DOHH2 (cell line): ENCODE measurements around the gene RGS10.
"Not testable (repeated sequence)": the region's sequence is repeated elsewhere in the genome, so short reads cannot be mapped to it uniquely, and the experiment has no call there.

ENCODE experiments used
- H3F3A ChIP-seq: fragments of 200-600 bp; sonication (generic), shearing (Covaris generic); 2 replicates; pipeline ENCODE4 v1.6.0; 2016; ENCODE audit warnings: antibody characterized with exemption, mild to moderate bottlenecking; ENCODE audit not compliant: control insufficient read depth, insufficient read depth
- H3K27ac ChIP-seq: fragments of 200-600 bp; sonication (generic); 2 replicates; pipeline ENCODE4 v1.5.1; 2014; ENCODE audit warnings: low read depth, mild to moderate bottlenecking, low read length, moderate library complexity
- H3K27me3 ChIP-seq: fragments of 200-600 bp; sonication (generic); 2 replicates; pipeline ENCODE4 v1.6.1; 2014; ENCODE audit warnings: mild to moderate bottlenecking, low read length, mixed read lengths; ENCODE audit not compliant: control insufficient read depth
- H3K36me3 ChIP-seq: fragments of 200-600 bp; sonication (generic); 2 replicates; pipeline ENCODE4 v1.6.1; 2014; ENCODE audit warnings: mild to moderate bottlenecking, low read length, moderate library complexity, mixed read lengths; ENCODE audit not compliant: control insufficient read depth
- H3K4me1 ChIP-seq: fragments of 200-600 bp; sonication (generic); 2 replicates; pipeline ENCODE4 v1.6.1; 2014; ENCODE audit warnings: mild to moderate bottlenecking, low read length, mixed read lengths; ENCODE audit not compliant: control insufficient read depth
- H3K4me2 ChIP-seq: fragments of 200-600 bp; sonication (generic); 2 replicates; pipeline ENCODE4 v1.6.0; 2014; ENCODE audit warnings: mild to moderate bottlenecking, low read length, moderate library complexity
- H3K4me3 ChIP-seq: fragments of 200-600 bp; sonication (generic); 2 replicates; pipeline ENCODE4 v1.5.1; 2014; ENCODE audit warnings: mild to moderate bottlenecking, low read length, mixed read lengths
- H3K79me2 ChIP-seq: fragments of 200-600 bp; sonication (generic); 2 replicates; pipeline ENCODE4 v1.6.1; 2014; ENCODE audit warnings: mild to moderate bottlenecking, low read length, mixed read lengths; ENCODE audit not compliant: control insufficient read depth
- H3K9me2 ChIP-seq: fragments of 200-600 bp; sonication (generic); replicated peaks from 2 replicates; pipeline ENCODE4 v1.6.1; 2014; ENCODE audit warnings: mild to moderate bottlenecking, low read length, mixed read lengths; ENCODE audit not compliant: control insufficient read depth
- H3K9me3 ChIP-seq: fragments of 200-600 bp; sonication (generic); 2 replicates; pipeline ENCODE4 v1.6.1; 2014; ENCODE audit warnings: antibody characterized with exemption, low read length, mixed read lengths; ENCODE audit not compliant: control insufficient read depth, insufficient read depth
- H4K20me1 ChIP-seq: fragments of 200-600 bp; sonication (generic); 2 replicates; pipeline ENCODE4 v1.6.0; 2014; ENCODE audit warnings: low read depth, mild to moderate bottlenecking, antibody characterized with exemption, low read length, moderate library complexity; ENCODE audit not compliant: control insufficient read depth, insufficient read depth
- EZH2phosphoT487 ChIP-seq: fragments of 200-600 bp; sonication (generic); IDR thresholded peaks from 2 replicates; pipeline ENCODE4 v1.6.1; 2017; ENCODE audit warnings: borderline replicate concordance, mild to moderate bottlenecking, antibody characterized with exemption, low read length, moderate library complexity, mixed read lengths
- TF ChIP-seq, protein P1 (sequence below): fragments of 200-600 bp; sonication (generic); IDR thresholded peaks from one replicate; pipeline ENCODE4 v1.5.1; 2014; ENCODE audit warnings: antibody characterized with exemption, mild to moderate bottlenecking, low read depth, low read length; ENCODE audit not compliant: poor library complexity, severe bottlenecking

RGS10 gene

GRCh38 chr10:119532251-119532650, 10.3 kb downstream of the RGS10 start:
- H3K79me2 ChIP-seq, result peaks cover 73% of the 10 kb centered on the region
- H3F3A ChIP-seq, result not testable (repeated sequence)

DNA sequence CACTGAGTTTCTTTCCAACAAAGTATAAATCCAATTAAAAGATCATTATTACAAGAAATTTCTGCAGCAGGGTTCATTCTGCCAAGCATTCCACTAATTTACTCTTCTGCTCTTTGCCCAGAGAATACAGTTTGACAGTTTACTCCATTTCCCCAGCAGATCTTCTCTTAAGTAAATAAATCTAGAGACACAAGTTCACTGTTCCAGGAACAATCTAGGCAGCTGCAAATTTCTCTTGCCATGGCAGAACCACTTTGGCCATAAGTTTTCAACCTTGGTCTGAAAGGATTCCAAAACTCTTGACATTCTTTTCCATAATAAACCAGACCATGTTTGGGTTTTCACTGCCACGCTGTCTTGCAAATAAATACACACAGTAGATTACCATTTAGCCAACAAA, 11.5 kb downstream of the RGS10 start:
- no peak for TF ChIP-seq EZH2phosphoT487
- TF ChIP-seq, protein P1, sequence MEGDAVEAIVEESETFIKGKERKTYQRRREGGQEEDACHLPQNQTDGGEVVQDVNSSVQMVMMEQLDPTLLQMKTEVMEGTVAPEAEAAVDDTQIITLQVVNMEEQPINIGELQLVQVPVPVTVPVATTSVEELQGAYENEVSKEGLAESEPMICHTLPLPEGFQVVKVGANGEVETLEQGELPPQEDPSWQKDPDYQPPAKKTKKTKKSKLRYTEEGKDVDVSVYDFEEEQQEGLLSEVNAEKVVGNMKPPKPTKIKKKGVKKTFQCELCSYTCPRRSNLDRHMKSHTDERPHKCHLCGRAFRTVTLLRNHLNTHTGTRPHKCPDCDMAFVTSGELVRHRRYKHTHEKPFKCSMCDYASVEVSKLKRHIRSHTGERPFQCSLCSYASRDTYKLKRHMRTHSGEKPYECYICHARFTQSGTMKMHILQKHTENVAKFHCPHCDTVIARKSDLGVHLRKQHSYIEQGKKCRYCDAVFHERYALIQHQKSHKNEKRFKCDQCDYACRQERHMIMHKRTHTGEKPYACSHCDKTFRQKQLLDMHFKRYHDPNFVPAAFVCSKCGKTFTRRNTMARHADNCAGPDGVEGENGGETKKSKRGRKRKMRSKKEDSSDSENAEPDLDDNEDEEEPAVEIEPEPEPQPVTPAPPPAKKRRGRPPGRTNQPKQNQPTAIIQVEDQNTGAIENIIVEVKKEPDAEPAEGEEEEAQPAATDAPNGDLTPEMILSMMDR, result no peak
- H4K20me1 ChIP-seq, result no peaks in the 10 kb centered on the region
- no peak overlapping the region for H3K4me2 ChIP-seq
- H3K4me1 ChIP-seq, result no peaks in the 10 kb centered on the region
- 0 out of 2 replicates have a peak, but pooled peaks cover 4% of the 10 kb centered on the region for H3K36me3 ChIP-seq
- peaks cover 62% of the 10 kb centered on the region for H3K79me2 ChIP-seq
- H3K27ac ChIP-seq, result no peak overlapping the region
- no peak overlapping the region for H3K4me3 ChIP-seq
- peaks cover 3% of the 10 kb centered on the region; the same call in 1 of the 2 replicates for H3F3A ChIP-seq
- no peaks in the 10 kb centered on the region for H3K9me3 ChIP-seq
- no peaks in the 10 kb centered on the region for H3K27me3 ChIP-seq
- H3K9me2 ChIP-seq, result no peaks in the 10 kb centered on the region

More at GRCh38 chr10:119532251-119532650, 10.3 kb downstream of the RGS10 start:
- H3K27me3 ChIP-seq, H3K4me1 ChIP-seq, H3K36me3 ChIP-seq, H3K9me2 ChIP-seq, H4K20me1 ChIP-seq, H3K4me3 ChIP-seq, H3K4me2 ChIP-seq, H3K9me3 ChIP-seq, H3K27ac ChIP-seq: not testable (repeated sequence)

- H3K4me2 ChIP-seq, H3K4me3 ChIP-seq, H3K9me2 ChIP-seq, H3F3A ChIP-seq, H3K9me3 ChIP-seq, H3K4me1 ChIP-seq, H4K20me1 ChIP-seq, H3K27me3 ChIP-seq, H3K27ac ChIP-seq: not testable (repeated sequence)
- H3K79me2 ChIP-seq, result peaks cover 46% of the 10 kb centered on the region
- peaks cover 14% of the 10 kb centered on the region for H3K36me3 ChIP-seq
These were observed 13.8 kb downstream of the RGS10 start for GRCh38 chr10:119528663-119529237.

- Histone ChIP-seq H3K9me2 (no peaks in the 10 kb centered on the region), H3K27me3 (no peaks in the 10 kb centered on the region), H3K4me1 (no peaks in the 10 kb centered on the region), H3F3A (peaks cover 7% of the 10 kb centered on the region; the same call in 1 of the 2 replicates), H3K4me2 (no peak overlapping the region), H3K27ac (no peak overlapping the region), H4K20me1 (no peaks in the 10 kb centered on the region), H3K9me3 (no peaks in the 10 kb centered on the region), H3K79me2 (peaks cover 37% of the 10 kb centered on the region), H3K36me3 (peaks cover 16% of the 10 kb centered on the region), H3K4me3 (no peak overlapping the region)
- no peak for TF ChIP-seq EZH2phosphoT487
- TF ChIP-seq, protein P1, result no peak
These were observed 15.6 kb downstream of the RGS10 start for GRCh38 chr10:119526621-119527592.
